ENCODE measurements around the gene ZBTB22. TPM values are rescaled to one million over a fixed set of nuclear protein-coding genes. Genes with fewer than 3 reads are reported as not detected.
A peak's percentile ranks its signal among the peaks of the same experiment; 100 is the strongest.
"Not testable (repeated sequence)": the region's sequence is repeated elsewhere in the genome, so short reads cannot be mapped to it uniquely, and the experiment has no call there.

Gene ZBTB22
- total RNA-seq, 1 donor from 2014 or later: 23.4 TPM

DNA sequence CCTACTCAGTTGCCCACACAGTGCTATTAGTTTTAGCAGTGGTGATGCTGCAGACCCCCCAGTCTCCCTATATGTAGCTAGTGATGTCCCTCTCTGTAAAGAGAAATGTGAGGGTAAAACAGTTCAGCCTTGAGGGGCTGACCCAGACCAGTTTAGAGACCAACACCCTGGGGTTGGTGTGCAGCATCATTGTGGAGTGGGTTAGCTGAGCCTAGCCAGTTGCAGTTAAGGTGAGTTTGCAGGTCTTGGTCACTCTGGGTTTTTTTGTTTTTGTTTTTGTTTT lies 41.0 kb downstream of the ZBTB22 start:
- TF ChIP-seq, protein P1, sequence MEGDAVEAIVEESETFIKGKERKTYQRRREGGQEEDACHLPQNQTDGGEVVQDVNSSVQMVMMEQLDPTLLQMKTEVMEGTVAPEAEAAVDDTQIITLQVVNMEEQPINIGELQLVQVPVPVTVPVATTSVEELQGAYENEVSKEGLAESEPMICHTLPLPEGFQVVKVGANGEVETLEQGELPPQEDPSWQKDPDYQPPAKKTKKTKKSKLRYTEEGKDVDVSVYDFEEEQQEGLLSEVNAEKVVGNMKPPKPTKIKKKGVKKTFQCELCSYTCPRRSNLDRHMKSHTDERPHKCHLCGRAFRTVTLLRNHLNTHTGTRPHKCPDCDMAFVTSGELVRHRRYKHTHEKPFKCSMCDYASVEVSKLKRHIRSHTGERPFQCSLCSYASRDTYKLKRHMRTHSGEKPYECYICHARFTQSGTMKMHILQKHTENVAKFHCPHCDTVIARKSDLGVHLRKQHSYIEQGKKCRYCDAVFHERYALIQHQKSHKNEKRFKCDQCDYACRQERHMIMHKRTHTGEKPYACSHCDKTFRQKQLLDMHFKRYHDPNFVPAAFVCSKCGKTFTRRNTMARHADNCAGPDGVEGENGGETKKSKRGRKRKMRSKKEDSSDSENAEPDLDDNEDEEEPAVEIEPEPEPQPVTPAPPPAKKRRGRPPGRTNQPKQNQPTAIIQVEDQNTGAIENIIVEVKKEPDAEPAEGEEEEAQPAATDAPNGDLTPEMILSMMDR (conservative IDR thresholded peaks at IDR 0.05): no peak
- H3K27me3 Mint-ChIP-seq (ENCODE audit: low read depth): no peaks in the 10 kb centered on the region
- peak overlapping the region; percentile 97 for H3K4me3 Mint-ChIP-seq
- no peak for DNase-seq (ENCODE audit: low read depth, low spot score)
- no peaks in the 10 kb centered on the region for H3K9me3 Mint-ChIP-seq
- peak overlapping the region; percentile 82 for H3K27ac Mint-ChIP-seq (ENCODE audit: unreplicated experiment)
- peaks cover 20% of the 10 kb centered on the region for H3K36me3 Mint-ChIP-seq (ENCODE audit: low read depth)
- peaks cover 54% of the 10 kb centered on the region for H3K4me1 Mint-ChIP-seq

DNA sequence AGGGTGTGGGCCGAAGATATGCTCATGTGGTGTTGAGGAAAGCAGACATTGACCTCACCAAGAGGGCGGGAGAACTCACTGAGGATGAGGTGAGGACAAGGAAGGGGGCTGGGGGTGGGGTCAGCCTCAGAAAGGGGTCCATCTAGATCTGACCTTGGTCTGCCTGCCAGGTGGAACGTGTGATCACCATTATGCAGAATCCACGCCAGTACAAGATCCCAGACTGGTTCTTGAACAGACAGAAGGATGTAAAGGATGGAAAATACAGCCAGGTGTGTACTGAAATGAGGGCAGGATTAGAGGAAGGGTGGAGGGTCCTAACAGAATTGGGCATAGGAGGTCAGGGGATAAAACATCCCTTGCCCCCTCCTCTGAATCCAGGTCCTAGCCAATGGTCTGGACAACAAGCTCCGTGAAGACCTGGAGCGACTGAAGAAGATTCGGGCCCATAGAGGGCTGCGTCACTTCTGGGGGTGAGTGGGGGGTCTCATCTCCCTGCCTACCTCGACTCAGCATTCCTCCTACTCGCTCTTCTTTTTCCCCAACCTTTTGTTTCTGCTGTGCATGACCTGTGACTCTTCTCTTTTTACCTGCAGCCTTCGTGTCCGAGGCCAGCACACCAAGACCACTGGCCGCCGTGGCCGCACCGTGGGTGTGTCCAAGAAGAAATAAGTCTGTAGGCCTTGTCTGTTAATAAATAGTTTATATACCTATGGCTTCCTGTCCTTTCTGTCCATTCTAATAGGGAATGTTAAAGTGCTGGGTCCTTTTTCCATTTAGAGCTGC lies 41.6 kb downstream of the ZBTB22 start:
- not testable (repeated sequence) for H3K27me3 Mint-ChIP-seq (ENCODE audit: low read depth); H3K27ac Mint-ChIP-seq (ENCODE audit: unreplicated experiment); H3K9me3 Mint-ChIP-seq; DNase-seq (ENCODE audit: low read depth, low spot score)
- Mint-ChIP-seq H3K4me3 (peak overlapping the region; percentile 97), H3K4me1 (peaks cover 55% of the 10 kb centered on the region), H3K36me3 (ENCODE audit: low read depth) (peaks cover 20% of the 10 kb centered on the region)

DNA sequence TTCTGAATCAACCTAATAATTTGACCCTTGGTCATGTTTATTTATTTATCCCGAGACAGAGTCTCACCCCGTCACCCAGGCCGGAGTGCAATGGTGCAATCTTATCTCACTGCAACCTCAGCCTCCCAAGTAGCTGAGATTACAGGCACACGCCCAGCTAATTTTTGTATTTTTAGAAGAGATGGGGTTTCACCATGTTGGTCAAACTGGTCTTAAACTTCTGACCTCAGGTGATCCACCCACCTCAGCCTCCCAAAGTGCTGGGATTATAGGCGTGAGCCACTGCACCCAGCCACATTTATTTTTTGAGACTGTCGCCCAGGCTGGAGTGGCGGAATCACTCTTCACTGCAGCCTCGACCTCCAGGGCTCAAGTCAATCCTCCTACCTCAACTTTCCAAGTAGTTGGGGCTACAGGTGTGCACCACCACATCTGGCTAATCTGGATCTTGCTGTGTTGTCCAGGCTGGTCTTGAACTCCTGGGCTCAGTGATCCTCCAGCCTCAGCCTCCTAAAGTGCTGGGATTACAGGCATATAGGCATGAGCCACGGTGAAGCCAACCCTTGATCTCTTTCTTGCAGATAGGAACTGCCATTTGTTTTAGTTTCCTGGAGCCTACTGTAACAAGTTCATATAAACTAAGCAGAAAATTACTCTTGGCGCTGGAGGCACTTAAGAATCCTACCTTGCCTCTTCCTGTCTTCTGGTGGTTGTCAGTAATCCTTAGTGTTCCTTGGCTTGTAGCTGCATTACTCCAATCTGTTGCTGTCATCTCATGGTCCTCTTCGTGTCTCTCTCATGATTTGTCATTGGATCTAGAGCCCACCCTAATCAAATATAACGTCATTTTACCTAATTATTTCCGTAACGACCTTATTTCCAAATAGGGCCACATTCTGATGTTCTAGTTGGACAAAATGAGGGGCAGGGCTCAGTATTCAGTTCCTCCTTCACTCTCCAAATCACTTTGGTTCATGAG lies 43.3 kb downstream of the ZBTB22 start:
- DNase-seq (ENCODE audit: low read depth, low spot score): no peak
- TF ChIP-seq, protein P1 (conservative IDR thresholded peaks at IDR 0.05): no peak
- Mint-ChIP-seq H3K27ac (ENCODE audit: unreplicated experiment) (peak overlapping the region; percentile 15), H3K4me1 (peaks cover 63% of the 10 kb centered on the region), H3K9me3 (no peaks in the 10 kb centered on the region), H3K27me3 (ENCODE audit: low read depth) (no peaks in the 10 kb centered on the region), H3K4me3 (peak overlapping the region; percentile 97), H3K36me3 (ENCODE audit: low read depth) (peaks cover 20% of the 10 kb centered on the region)

DNA sequence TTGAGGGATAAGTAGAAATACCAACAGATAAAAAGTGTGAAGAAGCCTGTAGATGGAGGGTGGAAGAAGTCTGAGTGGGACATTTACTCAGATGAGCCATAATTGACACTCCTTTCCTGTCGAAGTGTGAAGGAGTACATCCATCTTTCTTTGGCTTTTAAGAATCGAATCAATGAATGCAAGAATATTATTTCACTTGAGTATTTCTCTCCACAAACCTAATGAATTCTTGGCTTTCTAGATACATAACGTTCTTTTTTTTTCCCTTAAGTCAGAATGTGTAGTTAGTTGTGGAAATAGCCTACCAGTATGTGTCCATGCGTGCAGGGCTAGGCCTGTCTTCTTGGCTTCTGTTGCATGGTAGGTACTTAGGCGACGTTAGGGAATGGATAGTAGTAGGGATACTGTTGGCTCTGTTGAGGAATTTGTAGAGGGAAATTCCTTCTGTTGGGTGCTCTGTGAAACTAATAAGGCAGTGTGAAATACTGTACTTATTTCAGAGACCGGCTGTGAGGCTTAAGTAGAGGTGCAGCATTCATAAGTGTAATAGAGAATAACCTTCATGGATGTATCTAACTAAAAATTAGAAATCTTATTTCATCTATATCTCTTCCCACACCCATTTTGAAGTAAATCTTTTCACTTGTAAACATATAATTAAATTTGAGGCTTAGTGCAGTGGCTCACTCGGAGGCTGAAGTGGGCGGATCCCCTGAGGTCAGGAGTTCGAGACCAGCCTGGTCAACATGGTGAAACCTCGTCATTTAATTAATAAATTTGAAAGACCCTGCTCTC lies 44.2 kb downstream of the ZBTB22 start:
- Mint-ChIP-seq H3K36me3 (ENCODE audit: low read depth) (peaks cover 20% of the 10 kb centered on the region), H3K27me3 (ENCODE audit: low read depth) (no peaks in the 10 kb centered on the region), H3K4me1 (peaks cover 63% of the 10 kb centered on the region), H3K9me3 (no peaks in the 10 kb centered on the region), H3K4me3 (peak overlapping the region; percentile 97), H3K27ac (ENCODE audit: unreplicated experiment) (peak overlapping the region; percentile 6)
- DNase-seq (ENCODE audit: low read depth, low spot score): no peak
- TF ChIP-seq, protein P1 (conservative IDR thresholded peaks at IDR 0.05): no peak

DNA sequence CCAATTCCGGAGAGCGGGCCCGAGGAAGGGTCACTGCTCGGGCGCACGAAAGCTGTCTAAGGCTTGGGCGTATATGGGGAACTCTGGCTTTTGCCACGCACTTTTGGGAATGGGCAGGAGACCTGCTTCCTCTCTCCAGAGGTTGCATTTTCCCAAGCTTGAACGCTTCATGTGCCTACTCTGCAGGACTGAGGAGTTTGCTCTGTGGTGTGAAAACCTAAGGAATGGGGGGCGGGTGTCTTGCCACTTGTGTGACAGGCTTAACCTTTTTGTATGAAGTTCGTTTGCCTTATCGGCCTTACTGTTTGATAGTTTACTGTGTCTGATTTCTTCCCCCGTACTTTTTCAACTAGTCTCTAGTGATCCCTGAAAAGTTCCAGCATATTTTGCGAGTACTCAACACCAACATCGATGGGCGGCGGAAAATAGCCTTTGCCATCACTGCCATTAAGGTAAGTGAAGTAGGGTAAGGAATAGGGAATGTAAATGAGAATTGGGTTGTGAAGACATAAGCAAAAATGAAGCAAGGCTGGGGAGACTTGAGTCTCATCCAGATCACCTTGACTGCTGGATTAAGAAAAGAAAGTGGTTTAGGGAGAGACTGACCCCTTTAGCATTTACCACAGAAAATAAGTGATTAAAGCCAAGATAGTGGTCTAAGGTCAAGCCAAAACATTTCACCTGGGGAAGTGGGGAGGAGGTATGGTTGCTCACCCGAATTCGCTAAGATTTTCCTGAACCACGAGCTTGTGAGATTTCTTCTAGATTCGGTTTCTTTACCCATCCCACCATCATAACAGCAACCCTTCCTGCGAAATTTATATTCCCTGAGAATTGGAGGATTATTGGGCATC lies 45.0 kb downstream of the ZBTB22 start:
- no peaks in the 10 kb centered on the region for H3K9me3 Mint-ChIP-seq
- H3K27me3 Mint-ChIP-seq (ENCODE audit: low read depth): no peaks in the 10 kb centered on the region
- H3K4me3 Mint-ChIP-seq: peak overlapping the region; percentile 97
- TF ChIP-seq, protein P1 (conservative IDR thresholded peaks at IDR 0.05): no peak
- peak overlapping the region; percentile 92 for H3K27ac Mint-ChIP-seq (ENCODE audit: unreplicated experiment)
- H3K36me3 Mint-ChIP-seq (ENCODE audit: low read depth): peaks cover 20% of the 10 kb centered on the region
- DNase-seq (ENCODE audit: low read depth, low spot score): no peak
- H3K4me1 Mint-ChIP-seq: peaks cover 60% of the 10 kb centered on the region

All from neural crest cell (in vitro differentiated cells).